ENCODE measurements around the gene EIF2B5. TPM values are rescaled to one million over a fixed set of nuclear protein-coding genes. Genes with fewer than 3 reads are reported as not detected.

EIF2B5 gene
- total and polyA plus RNA-seq, 2 donors (not counting 1 experiment from before 2014, with no cell fraction given), result 73.2 to 83.8 TPM

DNA sequence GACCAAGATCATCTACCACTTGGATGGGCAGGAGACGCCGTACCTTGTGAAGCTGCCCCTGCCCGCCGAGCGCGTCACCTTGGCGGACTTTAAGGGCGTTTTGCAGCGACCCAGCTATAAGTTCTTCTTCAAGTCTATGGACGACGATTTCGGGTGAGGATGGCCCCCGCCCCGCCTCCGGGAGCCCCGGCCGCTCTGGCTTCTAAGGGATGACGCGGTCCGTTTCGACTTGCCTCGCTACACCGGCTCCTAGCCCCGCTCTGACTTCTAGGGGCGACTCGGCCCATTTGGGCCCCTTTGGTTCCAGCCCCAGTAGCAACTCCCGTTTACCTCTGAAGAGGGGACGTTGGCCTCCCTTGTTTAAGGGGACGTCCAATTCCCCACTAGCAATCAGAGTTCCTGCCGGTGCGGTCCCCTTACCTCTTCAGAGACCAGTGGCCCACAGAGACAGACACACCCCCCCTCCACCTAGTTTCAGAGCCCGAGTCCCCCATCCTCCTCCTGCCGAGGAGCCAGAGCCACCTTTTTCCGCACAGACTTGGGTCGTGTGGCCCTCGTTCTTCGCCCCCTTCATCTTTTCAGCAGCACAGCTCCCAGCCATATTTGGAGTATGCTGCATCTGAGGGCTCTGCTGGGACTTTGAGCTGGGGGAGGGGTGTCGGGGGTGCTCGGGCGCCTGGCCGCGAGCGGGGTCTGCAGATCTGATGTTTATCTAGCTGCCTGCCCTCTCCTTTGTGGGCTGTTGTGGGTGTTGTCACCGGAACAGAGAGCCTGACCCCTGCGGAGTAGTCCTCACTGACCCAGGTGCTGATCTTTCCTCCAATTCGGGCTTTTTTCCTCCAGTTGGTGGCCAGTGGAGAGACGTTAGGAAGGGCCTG, 20.7 kb downstream of the EIF2B5 start:
- peak overlapping the region; percentile 16 to 73 for H3K27ac ChIP-seq (ENCODE audit: low read length in 2 of 2)
- H3K4me3 Mint-ChIP-seq, result peak overlapping the region; percentile 95
- ATAC-seq (ENCODE audit: low read depth), result peak; percentile 54
- no peaks in the 10 kb centered on the region for H3K27me3 Mint-ChIP-seq
- H3K27me3 ChIP-seq (replicated peaks in 1 of 4; ENCODE audit: control extremely low read depth in 1 of 4, control insufficient read depth in 3 of 4, insufficient read depth in 4 of 4, low read length in 3 of 4), result no peaks in the 10 kb centered on the region
- H4K20me1 ChIP-seq (ENCODE audit: control insufficient read depth, insufficient read depth, low read length, poor library complexity, severe bottlenecking), result peaks cover 41% of the 10 kb centered on the region
- H3K4me2 ChIP-seq (replicated peaks; ENCODE audit: low read depth, low read length, poor library complexity, severe bottlenecking), result peak overlapping the region; percentile 86
- H3K4me3 ChIP-seq (ENCODE audit: control extremely low read depth in 1 of 5, extremely low read depth in 1 of 5, insufficient read depth in 1 of 5, low read depth in 2 of 5, low read length in 4 of 5), result peak overlapping the region; percentile 70 to 81 (median 76)
- peaks cover 48% of the 10 kb centered on the region for H3K79me2 ChIP-seq (ENCODE audit: control insufficient read depth, insufficient read depth, low read length)
- intact Hi-C loops (cut with micrococcal nuclease), result loop anchor here (1.0 kb wide), 3 partner anchors 18 to 29 kb away; partner anchors contain the start of genes AP2M1 and EIF2B5
- TF ChIP-seq EZH2 (IDR thresholded peaks at IDR 0.05; ENCODE audit: borderline replicate concordance, insufficient read depth, low read depth, low read length, poor library complexity, severe bottlenecking), result no peak
- TF ChIP-seq, protein P1, sequence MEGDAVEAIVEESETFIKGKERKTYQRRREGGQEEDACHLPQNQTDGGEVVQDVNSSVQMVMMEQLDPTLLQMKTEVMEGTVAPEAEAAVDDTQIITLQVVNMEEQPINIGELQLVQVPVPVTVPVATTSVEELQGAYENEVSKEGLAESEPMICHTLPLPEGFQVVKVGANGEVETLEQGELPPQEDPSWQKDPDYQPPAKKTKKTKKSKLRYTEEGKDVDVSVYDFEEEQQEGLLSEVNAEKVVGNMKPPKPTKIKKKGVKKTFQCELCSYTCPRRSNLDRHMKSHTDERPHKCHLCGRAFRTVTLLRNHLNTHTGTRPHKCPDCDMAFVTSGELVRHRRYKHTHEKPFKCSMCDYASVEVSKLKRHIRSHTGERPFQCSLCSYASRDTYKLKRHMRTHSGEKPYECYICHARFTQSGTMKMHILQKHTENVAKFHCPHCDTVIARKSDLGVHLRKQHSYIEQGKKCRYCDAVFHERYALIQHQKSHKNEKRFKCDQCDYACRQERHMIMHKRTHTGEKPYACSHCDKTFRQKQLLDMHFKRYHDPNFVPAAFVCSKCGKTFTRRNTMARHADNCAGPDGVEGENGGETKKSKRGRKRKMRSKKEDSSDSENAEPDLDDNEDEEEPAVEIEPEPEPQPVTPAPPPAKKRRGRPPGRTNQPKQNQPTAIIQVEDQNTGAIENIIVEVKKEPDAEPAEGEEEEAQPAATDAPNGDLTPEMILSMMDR (IDR thresholded peaks at IDR 0.05), result no peak
- H3K36me3 ChIP-seq (replicated peaks in 1 of 2; ENCODE audit: control extremely low read depth in 1 of 2, control insufficient read depth in 1 of 2, extremely low read depth in 1 of 2, insufficient read depth in 2 of 2, low read length in 1 of 2), result peaks cover 0 to 2% of the 10 kb centered on the region in 2 experiments
- H3K9me3 ChIP-seq (ENCODE audit: control extremely low read depth in 1 of 3, control insufficient read depth in 2 of 3, insufficient read depth in 1 of 3, low read length in 2 of 3), result no peaks in the 10 kb centered on the region
- POLR2A ChIA-PET, result interaction anchor here (0.7 kb wide), 3 partner anchors 18 to 22 kb away, joined by 3 to 5 read pairs (median 4); partner anchors contain the start of gene EIF2B5
- WGBS (ENCODE audit: insufficient coverage), result 1% methylated on average over 44 of the region's 47 CpGs
- peaks cover 13 to 34% of the 10 kb centered on the region in 2 donors for H3K4me1 ChIP-seq (ENCODE audit: control insufficient read depth in 2 of 2, insufficient read depth in 2 of 2, low read length in 2 of 2)
- no peaks in the 10 kb centered on the region for H3K9me3 Mint-ChIP-seq (ENCODE audit: insufficient read depth)
- H2AFZ ChIP-seq (ENCODE audit: insufficient read depth, low read depth, low read length, poor library complexity, severe bottlenecking), result peak overlapping the region; percentile 89
- no peak for DNase-seq
- peaks cover 36% of the 10 kb centered on the region for H3K4me1 Mint-ChIP-seq
- CTCF ChIA-PET, result interaction anchor here (1.0 to 3.0 kb wide), 3 partner anchors 11 to 271 kb away, joined by 3 to 15 read pairs (median 7); partner anchors contain the start of gene PARL
- peak overlapping the region; percentile 86 for H3K9ac ChIP-seq (ENCODE audit: low read length)
- peak overlapping the region; percentile 87 for H3K27ac Mint-ChIP-seq

Measured in B cell (primary cell).